AG04449 (cell line): ENCODE results near the gene ADRA2C.

Source experiments
- CTCF ChIA-PET: fragments of 350-600 bp; formaldehyde crosslinking; extraction: SDS; loops from one replicate; lab custom pipeline; 2021; ENCODE audit warnings: antibody characterized with exemption; lab: Yijun Ruan, JAX
- POLR2A ChIA-PET: fragments of 400-600, 350-600 bp; formaldehyde crosslinking; extraction: SDS; loops from one replicate; lab custom pipeline; 2020; ENCODE audit warnings: antibody characterized with exemption, inconsistent platforms; lab: Yijun Ruan, JAX
- DNase-seq: peaks from one replicate; pipeline ENCODE4 v3.0.0-alpha.2; 2010; ENCODE audit warnings: low read depth, low spot score
- H3K4me3 ChIP-seq: 2 replicates; pipeline ENCODE4 v1.5.1; 2011; ENCODE audit warnings: low read depth, mild to moderate bottlenecking, control low read depth, low read length
- CTCF ChIP-seq: IDR thresholded peaks from one replicate; pipeline ENCODE4 v1.5.1; 2011; ENCODE audit warnings: mild to moderate bottlenecking, moderate library complexity, low read length, control low read depth, inconsistent platforms; ENCODE audit not compliant: insufficient read depth; ENCODE audit errors: missing control alignments

The ADRA2C gene

DNA sequence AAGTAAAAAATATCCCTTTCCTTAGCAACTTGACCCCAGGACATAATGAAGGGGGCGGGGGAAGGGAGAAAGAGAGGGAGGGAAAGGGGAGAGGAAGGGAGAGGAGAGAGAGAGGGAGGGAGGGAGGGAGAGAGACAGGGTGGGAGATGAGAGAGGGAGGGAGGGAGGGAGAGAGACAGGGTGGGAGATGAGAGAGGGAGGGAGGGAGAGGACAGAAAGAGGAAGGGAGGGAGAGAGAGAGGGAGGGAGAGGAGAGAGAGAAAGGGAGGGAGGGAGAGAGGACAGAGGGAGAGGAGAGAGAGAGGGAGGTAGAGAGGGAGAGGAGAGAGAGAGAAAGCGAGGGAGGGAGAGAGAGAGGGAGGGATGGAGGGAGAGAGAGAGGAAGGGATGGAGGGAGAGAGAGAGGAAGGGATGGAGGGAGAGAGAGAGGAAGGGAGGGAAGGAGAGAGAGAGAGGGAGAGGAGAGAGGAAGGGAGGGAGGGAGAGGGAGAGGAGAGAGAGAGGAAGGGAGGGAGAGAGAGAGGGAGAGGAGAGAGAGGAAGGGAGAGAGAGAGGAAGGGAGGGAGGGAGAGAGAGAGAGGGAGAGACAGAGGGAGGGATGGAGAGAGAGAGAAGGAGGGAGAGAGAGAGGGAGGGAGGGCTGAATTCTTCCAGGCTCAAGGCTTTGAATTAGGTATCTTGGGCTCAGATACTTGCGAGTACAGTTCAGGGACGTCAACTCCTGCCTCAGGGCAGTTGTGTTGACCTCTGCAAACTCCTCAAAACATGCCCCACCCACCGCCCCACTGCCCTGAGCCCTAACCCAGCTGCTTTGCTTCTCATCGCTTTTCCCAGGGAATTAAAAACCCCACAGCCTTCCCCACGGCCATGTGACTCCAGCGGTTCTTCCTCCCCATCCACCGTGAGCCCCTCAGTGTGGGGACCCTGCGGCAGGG lies 40.0 kb upstream of the ADRA2C start:
- no peak overlapping the region for H3K4me3 ChIP-seq
- no peak for TF ChIP-seq CTCF
- no peak for DNase-seq
- POLR2A ChIA-PET, result no interaction called here
- CTCF ChIA-PET, result no interaction called here

- no peak overlapping the region for H3K4me3 ChIP-seq
- TF ChIP-seq CTCF, result no peak
- CTCF ChIA-PET, result no interaction called here
- POLR2A ChIA-PET, result no interaction called here
- no peak for DNase-seq
Measured at GRCh38 chr4:3727847-3728469, 38.2 kb upstream of the ADRA2C start.

- ChIA-PET POLR2A (no interaction called here), CTCF (interaction anchor here (0.8 to 1.2 kb wide), 2 partner anchors 24 to 36 kb away, joined by 3 read pairs; no protein-coding TSS in a partner anchor)
- no peak for TF ChIP-seq CTCF
- DNase-seq, result peak; percentile 17
- no peak overlapping the region for H3K4me3 ChIP-seq
Measured at GRCh38 chr4:3729188-3729881, 36.9 kb upstream of the ADRA2C start.

GRCh38 chr4:3729882-3730226 lies 36.3 kb upstream of the ADRA2C start:
- DNase-seq, result no peak
- TF ChIP-seq CTCF, result no peak
- ChIA-PET POLR2A (no interaction called here), CTCF (interaction anchor here (1.2 kb wide), 1 partner anchor 24 kb away, joined by 3 read pairs; no protein-coding TSS in a partner anchor)
- no peak overlapping the region for H3K4me3 ChIP-seq

- DNase-seq, result no peak
- POLR2A ChIA-PET, result no interaction called here
- CTCF ChIA-PET, result no interaction called here
- no peak overlapping the region for H3K4me3 ChIP-seq
- TF ChIP-seq CTCF, result no peak
Measured at GRCh38 chr4:3730422-3731190, 35.6 kb upstream of the ADRA2C start.
